Cortex of kidney (tissue), 1 donor: ENCODE data around the gene C4orf50.

Experiments
- DNase-seq: peaks from one replicate; lab custom pipeline; 2025; lab: John Stamatoyannopoulos, UW

C4orf50 gene

DNA sequence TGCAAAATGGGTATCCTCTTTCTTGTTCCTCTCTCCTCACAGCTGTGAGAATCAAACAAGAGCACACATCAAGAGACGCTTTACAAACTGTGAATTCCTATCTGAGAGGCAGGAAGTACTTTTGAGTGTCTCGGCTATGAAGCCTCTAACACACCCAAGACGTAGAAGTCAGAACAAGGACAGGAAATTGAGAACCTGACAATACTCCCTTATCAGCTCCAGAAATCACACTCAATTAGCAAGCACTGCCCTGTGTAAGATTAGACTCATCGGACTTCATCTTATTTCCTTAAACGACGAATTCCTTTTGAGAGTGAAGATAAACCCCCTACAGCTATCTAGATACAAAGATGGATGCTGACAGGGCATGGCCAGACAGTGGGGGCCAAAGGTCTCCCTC lies 74.7 kb downstream of the C4orf50 start:
- no peak for DNase-seq

DNA sequence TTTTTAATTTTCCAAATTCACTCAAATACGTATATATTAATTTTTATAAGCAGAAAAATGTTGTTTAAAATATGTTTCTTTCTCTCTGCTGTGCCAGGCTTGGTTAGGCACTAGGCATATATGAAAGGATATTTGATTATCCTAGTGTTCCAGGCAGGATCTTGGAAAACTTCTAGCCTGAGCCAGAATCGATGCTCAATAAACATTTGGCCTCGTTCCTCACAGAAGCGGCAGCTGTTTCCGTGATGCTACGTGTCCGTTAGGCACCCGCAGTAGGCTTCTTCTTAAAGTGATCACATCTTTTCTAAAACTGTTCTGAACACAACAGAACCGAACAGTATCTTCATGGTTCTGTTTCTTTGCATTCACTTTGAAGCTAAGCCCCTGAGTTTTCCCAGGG lies 75.3 kb downstream of the C4orf50 start:
- DNase-seq, result no peak

DNA sequence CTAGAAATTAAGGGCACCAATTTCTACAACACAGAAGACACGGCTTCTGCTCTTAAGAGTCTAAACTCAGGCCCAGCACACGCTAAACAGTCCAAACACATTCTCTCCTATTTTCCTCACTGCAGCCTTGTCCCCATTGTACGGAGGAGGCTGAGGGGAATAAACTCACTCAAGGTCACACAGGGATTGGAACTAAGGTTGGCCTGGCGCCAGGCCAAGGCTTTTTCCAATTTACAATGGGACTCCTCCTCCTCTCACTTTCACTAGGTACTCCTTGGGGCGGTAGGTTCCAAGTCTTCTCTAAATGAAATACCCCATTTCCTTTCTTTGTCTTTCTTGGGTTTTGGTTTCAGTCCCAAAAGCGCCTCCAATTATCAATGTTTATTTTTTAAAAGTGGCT lies 76.6 kb downstream of the C4orf50 start:
- DNase-seq, result no peak

DNA sequence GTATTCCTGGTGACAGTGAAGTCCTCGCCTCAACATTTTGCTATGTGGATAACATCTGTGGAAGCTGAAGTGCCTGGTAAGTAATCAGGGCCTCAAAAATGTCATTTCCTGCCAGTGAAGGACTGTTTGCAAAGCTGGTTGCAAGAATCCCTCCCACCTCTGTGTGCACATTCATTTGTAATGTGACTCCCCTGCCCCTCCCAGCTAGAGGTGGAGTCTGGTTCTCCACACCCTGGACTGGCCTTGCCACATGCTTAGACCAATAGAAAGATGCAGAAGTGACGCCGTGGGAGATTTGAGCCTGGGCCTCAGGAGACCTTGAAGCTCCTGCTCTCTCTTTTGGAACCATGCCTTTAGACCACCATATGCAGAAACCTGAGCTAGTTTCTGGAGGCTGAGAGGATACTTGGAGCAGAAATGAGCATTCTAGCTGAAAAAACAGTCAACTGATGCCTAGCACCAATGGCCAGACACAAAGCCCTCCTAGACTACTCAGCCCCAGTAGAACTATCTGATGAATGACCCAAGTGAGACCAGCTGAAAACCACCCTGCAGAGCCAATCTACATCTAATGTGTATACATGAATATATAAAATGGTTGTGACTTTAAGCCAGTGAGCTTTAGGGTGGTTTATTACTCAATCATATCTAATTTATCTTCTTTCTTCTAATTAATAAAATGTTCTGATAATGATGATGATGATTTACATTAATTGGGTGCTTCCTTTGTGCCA lies 77.6 kb downstream of the C4orf50 start:
- DNase-seq, result no peak

DNA sequence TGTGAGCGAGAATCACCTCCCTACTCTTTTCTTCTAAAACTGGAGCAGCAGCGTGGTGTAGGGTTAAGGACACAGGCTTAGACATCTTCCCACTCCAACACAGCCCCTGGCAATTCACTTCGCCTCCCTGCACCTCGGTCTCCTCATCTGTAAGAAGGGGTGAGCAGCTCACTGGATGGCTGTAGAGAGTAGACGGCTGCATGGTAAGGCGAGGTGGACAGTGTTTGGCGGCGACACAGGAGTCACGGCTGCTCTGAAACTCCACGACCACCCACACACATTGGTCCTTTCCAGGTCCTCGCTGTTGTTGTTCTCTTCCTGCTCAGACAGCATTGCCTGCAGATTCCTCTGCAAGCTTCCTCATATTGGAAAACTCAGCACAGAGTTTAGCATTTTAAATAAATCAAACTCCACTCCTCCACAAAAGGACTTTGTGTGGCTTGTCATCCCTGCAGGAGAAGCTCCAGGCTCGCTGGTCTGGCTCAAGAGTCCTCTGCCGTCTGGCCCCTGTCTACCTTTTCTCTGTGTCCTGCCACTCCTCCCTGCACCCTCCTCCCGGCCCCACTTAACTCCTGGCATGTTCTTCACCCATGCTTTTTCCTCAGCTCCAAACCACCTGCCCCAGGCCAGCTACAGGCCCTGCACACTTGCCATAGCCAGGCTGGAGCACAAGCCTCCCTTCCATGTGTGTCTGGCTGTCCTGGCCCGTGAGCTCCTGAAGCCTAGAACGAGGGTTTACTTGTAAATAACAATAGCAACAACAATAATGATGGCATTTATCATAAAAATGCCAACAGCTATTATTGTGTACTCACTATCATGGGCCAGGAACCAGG lies 84.0 kb downstream of the C4orf50 start:
- no peak for DNase-seq

DNA sequence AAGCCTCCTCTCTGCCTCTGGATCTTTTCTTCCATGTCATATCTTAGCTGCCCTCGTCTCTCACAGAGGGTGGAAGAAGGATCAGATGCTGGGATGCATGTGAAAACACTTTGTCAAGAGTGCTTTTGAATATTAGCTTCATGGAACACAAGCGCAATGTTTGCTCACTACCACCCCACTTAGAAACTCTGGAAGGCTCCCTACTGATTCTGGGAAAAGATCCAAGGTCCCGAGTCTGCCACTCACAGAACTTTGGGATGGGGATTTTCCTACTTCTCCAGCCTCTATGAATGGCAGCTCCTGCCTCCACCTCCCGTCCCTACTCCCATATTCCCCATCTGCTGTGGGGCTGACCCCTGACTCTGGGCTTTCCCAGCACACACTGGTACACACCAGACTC lies 85.1 kb downstream of the C4orf50 start:
- DNase-seq, result no peak

DNA sequence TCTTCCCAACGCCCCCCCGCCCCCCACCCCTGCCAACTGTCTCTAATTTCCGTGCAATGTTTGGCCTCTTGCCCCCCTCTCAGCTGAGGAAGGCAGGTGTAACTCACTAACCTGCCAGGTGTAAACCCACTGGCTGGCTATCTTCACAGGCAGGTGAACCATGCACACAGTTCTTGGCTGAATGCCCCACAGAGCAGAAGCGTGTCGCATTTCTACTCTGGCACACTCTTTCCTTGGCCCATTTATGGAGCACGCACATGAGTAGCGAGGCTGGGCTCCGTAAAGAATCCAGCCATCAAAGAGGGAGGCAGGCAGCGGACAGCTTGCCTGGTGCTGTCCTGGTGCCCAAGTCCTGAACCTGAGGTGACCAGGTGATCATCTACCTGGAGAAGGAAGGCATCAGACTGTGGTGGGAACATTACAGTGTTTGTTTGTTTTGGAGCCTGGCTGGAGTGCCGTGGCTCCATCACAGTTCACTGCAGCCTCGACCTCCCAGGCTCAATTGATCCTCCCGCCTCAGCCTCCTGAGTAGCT lies 86.1 kb downstream of the C4orf50 start:
- DNase-seq, result no peak

DNA sequence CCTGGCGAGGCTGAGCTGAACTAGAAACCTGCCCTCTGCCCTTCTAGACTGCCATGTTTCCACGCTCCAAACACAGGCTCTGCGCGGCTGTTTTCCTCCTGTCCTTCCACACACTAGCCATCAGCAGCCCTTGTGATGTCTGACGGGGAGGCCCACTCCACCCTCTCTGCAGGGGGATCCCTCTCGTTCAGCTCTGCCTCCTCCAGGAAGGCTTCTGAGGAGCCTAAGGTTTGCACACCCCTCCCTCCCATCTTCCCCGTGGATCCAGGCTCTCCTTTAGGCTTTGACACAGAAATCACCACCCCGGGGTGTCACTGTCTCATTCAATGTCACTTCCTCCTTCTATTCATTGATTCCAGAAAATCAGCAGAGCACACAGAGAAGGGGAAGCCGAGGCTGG lies 86.7 kb downstream of the C4orf50 start:
- no peak for DNase-seq

DNA sequence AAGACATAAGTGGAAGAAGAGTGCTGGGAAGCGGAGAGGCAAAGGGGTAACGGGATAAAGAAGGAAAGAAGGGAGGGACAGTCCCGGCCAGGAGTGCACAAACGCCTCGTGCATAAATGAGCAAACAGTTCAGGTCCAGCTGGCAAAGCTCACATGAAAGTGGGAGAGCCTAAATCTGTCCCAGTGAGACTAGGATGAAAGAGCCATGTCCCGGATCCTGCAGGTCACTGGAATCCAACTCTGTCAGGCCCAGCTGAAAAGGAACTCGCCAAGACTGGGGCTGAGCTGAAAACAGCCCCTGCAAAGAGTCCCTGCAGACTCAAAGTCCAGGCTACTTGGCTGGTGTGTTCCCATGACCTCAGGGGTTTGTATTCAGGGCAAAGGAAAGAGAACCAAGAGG lies 87.4 kb downstream of the C4orf50 start:
- no peak for DNase-seq

DNA sequence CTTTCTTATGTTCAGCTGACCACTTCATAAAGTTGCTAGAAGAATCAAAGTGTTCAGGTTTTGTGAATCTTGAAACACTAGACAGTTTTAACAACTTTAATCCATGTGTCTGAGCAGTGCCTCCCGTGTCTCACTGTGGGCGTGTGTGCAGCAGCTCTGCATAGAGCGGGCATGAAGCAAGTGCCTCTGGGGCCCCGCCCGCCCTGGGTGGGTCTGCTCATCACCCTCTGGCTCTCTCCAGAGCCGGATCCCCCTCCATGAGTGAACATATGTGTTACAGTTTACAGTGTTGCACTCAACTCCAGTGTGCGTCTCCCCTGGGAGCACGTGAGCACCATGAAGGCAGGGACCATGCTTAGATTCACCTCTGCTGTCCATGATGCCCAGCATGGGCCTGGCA lies 87.8 kb downstream of the C4orf50 start:
- DNase-seq, result no peak

DNA sequence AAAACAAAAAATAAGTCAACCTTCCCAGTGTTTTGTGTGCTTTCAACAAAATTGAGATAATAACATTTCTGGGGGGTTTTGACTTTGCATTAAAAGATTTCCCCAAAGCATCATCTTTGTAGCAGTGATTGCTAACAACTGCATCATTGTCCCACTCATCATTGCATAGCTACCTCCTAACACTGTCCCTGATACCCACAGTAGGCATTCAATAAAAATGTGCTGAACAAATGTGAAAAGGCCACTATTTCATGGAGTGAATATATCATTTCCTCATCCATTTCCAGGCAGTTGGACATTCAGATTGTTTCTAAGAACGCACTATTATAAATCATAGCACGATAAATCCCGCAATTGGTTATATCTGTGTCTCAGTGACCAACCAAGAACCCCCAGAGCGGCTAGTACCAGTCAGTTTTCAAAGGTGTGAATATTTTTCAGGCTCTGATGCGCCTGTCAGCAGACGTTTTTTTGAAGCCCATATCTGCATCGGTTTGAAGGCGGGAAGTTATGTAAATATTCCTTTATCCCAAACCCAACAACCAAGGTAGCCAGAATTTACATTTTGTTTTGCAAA lies 89.3 kb downstream of the C4orf50 start:
- DNase-seq, result no peak

DNA sequence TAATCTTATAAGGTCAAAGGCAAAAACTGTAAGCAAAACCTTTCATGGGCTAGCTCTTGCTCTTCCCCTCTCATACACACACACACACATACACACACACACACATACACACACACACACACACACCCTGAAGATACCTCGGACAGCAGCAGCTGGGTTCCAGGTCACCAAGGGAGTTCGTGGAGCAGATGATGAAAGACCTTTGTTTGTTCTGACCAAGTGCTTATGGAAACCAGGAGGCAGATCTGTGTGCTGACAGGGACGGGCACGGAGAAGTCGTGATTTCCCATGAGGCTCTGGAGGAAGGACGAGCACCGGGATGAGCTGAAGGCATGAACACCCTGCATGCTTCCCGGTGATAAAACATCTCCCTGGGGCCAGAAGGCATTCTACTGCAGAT lies 90.0 kb downstream of the C4orf50 start:
- no peak for DNase-seq

DNA sequence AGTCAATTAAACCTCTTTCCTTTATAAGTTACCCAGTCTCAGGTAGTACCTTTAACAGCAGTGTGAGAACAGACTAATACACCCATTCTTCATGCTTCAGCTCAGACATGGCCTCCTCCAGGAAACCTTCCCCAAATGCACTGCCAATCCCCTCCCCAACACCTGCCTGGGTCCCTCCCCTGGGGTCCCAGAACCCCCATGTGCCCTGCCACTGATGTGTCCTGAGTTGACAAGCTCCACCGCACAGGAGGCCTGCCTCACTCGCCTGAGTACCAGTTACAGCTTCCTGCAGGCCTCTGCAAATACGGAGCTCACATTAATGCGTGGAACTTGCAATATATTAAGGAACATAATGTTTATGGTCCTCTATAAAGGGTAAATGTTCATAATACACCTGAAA lies 90.5 kb downstream of the C4orf50 start:
- no peak for DNase-seq

DNA sequence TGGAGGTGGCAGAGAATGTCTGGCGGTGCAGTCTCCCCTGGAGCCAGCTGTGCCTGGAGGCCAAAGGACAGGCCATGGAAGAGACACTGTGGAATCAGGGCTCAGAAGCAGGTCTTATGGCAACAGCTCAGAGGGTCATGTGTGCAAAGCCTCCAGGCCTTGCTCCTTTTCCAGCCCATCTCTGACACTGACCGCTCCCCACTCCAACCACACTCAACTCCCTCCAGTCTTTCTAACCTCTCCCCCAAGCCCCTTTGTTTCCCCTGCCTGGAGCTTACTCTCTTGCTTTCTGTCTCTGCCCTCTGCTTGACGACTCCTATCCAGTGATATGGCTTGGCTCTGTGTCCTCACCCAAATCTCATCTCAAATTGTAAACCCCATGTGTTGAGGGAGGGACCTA lies 91.1 kb downstream of the C4orf50 start:
- DNase-seq, result no peak

DNA sequence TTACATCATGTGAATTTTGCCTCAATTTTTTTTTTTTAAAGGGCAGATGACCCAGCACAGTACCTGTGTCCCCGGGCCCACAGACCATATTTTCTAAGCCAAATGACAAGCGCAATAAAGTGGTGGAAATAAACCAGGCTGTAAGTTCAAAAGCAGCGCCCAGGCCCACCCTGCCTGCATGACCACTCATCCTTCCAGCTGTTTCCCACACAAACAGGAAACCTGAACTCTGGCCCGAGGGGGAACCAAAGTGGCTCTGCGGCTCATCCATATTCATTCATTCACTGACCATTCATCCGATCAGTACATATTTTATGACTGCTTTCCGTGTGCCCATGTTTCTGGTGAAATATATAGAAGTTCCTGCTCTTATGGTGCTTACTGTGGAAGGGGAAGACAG lies 91.6 kb downstream of the C4orf50 start:
- no peak for DNase-seq

DNA sequence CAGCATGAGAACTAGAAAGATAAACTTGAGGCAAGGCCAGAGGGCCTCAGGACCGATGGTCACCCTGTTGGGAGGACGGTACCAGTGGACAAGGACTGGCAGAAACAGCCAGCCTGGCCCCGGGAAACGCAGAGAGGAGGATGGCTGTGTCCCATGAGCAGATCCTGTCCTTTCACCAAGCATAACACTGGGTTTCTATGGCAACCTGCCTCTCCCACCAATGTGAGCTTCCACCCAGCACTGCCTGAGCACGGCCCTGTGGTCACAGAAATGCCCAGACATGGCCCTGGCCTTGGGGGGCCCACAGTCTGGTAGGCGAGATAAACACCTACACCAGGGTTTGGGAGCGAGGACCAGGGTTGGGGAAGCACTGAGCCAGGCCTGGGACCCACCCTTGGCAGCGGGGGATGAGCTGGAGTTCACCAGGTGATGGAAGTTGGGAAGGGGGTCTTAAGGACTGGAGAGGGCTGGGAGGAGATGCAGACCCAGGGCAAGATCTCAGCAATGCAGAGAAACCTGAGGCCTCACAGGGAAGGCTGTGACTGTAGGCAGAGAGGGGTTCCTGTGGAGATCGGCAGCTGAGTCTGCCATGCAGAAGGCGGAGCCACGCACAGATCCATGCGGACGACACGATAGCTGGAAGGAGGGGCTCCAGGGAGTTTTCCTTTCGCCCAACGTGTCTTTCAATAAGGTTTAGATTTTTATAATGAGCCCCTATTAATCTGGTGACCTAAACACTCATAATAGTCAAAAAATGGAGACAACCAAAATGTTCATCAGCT lies 92.6 kb downstream of the C4orf50 start:
- DNase-seq, result no peak

DNA sequence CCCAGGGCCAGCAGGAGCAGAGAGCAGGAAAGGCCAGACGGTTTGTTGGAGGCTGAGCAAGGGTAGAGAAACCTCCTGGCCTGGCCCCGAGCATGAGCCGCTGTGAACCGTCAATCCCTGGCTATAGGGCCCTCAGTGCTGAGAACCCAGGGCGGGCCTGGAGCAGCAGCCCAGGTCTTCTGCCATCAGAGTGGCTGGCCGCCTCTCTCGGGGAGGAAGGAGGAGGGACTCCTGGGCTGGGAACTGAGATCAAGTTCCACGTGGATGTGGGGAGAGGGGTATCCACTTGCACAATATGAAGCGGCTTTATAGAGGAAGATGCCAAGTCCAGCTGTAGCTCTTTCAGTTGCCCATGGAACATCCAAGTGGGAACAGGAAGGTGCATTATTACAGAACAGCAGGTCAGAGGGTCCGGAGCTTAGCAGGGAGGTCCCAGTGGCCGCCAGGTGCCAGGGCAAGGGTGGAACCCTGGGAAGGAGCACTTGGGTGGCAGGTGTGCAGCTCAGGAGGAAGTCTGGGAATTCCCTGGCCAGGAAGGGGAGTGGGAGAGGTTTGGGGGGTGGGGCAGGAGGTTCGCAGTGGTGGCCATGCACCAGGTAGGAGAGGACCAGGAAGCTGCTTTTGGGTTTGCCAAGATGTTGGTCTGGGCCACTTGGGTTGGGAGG lies 93.6 kb downstream of the C4orf50 start:
- DNase-seq, result no peak

DNA sequence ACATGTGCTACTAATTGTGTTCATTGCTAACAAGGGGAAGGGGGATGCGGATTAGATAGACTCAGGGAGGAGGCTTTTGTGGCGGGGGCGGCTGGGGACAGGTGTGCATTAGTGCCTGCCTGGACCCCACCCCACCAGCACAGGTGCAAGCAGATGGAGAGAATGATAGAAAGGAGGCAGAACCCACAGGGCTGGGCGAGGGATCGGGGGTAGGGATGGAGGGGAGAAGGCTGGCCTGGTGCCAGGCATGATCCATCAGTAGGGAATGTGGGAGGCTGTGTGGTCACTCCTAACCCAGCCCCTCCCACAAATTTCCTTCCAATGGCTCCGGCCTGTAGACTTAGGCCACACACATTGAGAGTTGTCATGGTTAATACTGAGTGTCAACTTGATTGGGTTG lies 94.9 kb downstream of the C4orf50 start:
- no peak for DNase-seq

DNA sequence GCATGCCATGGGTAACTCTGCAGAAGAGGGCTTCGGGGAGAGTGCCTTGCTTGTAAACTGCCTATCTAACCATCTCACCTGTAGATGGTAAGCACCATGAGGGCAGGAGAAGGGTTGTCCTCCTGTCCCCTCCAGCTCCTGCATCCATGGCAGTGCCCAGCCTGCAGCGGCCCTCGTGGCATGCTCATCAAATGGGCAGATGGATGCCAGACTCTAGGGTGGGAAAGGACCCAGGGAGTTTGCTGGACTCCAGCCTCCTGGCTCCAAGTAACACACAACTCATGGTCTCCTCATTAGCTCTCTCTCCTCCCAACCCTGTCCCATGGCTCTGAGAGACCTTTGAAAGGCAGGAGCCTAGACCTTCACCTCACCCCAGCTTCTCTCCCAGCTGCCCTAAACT lies 95.7 kb downstream of the C4orf50 start:
- DNase-seq, result no peak

DNA sequence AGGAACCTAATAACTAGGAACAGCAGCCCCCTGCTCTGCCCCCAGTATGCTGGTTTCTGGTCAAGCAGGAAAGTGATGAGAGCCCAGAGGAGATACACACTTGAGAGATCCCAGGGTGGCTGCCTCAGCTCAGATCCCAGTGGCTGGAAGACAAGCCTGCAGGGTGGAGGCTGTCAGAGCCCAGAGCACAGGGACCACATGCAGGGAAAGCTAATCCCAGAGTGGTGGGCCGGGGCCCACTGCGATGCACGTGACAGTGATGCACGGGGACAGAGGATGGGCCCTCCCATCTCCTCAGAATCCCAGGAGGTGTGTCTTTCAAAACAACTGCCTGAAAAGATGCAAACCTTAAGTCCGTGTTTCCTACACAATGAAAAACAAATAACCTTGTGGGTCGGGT lies 96.2 kb downstream of the C4orf50 start:
- no peak for DNase-seq

DNA sequence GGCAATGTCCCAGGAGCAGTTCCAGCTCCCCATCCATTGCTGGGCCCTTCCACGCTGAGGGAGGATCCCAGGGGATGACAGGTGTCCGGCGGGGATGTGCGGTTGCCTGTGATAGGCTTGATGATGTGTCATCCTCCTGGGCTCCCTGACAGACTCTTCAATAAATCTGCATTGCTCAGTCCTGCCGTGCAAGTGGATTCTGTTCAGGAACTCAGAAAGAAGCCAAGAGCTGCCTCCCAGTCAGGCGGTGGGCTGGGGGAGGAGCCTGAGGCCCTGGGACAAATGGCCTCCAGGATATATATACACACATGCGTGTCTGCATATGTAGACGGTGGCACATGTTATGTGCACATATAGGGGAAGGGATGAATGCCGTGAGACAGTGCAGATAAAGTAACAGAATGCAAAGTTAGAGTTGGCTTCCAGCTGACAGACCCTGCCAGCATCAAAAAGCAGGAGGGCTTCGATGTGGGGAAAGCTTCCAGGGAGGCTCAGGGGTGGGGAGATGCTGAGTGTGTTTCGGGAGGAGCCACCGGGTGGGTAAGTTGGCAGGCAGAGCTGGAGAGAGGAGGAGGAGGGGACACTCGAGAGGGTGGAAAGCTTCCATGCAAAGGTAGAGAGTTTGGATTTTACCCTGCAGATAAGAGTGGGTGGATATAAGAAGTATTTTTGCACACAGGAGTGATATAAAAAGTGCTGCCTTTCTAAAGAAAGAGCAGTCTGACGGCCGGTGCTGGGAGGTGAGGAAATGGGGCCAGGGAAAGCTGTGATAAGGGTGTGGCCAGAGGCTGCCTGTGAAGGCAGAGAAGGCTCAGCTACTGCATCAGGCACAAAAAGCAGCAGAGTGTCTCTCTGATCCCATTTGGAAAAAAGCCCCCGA lies 96.9 kb downstream of the C4orf50 start:
- no peak for DNase-seq
